ENCODE measurements around the gene SLC38A5.
"Not testable (repeated sequence)": the region's sequence is repeated elsewhere in the genome, so short reads cannot be mapped to it uniquely, and the experiment has no call there.

Gene SLC38A5

DNA sequence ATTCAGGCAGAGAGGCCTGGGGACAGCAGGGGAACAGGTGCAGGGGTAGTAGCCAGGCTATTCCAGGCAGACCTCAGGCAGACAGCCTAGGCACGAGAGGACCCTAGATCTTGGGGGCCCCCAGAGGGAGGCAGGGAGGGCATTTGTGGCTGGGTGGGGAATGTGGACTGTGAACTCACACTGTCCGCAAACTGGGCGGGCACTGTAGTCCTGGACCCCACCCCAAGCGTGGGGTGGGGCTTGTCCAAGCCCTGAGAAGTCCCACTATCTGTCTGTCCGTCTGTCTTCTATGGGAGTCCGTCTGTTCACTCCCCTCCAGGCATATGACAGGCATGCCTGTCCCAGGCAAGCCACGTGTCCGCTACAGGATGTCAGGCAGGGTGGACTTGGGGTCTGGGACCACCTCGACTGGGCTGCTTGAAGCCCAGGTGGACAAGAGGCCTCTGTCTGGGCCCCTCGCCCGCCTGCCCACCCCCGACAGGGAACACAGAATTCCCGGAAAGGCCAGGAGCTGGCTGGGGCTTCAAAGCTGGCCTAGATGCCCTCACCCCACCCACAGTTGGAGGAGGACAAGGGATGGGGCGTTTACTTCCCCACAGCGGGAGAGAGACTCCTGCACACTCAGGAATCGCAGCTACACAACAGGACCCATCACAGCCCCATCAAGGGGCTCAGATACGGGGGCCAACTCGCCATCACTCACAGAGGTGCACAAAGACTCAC is at the start of gene SLC38A5:
TSS of gene SLC38A5 (minus strand) at position 151 of the 723 bp plus-strand sequence. CDS start 2,336 bp downstream, outside the sequence.
- no peak for DNase-seq

GRCh38 chrX:48519481-48519880 is 49.4 kb upstream of the SLC38A5 start:
- not testable (repeated sequence) for DNase-seq

GRCh38 chrX:48516987-48517386 is 46.9 kb upstream of the SLC38A5 start:
- DNase-seq, result no peak

GRCh38 chrX:48516285-48516684 is 46.2 kb upstream of the SLC38A5 start:
- no peak for DNase-seq

DNA sequence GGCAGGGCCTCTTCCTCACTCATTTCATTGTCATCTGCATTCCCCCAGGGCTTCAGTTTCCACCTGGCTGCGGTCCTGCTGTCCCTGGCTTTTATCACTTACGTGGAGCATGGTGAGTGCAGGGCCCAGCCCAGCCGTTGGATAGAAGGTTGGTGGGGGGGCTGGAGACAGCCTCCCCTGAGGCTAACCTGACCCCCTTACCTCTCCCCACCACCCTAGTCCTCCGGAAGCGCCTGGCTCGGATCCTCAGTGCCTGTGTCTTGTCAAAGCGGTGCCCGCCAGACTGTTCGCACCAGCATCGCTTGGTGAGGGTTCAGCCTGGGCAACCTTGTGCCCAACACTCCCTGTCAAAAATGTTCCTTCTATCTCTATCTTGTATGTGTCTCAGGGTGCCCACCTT is 45.8 kb upstream of the SLC38A5 start:
- DNase-seq, result no peak

DNA sequence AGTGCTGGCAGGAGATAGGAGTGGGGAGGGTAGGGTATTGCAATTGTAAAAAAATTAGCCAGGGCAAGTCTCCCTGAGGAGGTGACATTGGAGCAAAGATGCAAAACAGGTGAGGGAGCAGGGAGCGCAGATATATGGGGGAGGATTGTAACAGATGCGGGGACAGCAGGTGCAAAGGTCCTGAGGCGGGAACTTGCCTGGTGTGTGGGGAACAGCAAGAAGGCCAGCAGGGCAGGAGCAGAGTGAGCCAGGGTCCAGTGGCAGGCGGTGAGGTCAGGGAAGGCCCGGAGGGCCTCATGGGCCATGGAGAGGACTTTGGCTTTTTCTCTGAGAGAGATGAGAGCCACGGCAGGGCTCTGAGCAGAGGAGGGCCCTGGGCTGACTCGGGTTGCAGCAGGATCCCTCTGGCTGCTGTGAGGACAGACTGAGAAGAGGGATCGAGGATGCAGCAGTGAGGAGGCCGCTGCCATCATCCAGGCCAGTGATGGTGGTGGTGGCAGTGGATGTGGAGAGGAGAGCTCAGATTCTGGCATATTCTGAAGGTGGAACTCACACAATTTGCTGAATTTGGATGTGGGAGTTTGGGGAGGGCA is 44.9 kb upstream of the SLC38A5 start:
- DNase-seq, result no peak

- no peak for DNase-seq
These were observed 44.2 kb upstream of the SLC38A5 start for GRCh38 chrX:48514126-48514806.

- DNase-seq, result no peak
These were observed 43.6 kb upstream of the SLC38A5 start for GRCh38 chrX:48513670-48514069.

DNA sequence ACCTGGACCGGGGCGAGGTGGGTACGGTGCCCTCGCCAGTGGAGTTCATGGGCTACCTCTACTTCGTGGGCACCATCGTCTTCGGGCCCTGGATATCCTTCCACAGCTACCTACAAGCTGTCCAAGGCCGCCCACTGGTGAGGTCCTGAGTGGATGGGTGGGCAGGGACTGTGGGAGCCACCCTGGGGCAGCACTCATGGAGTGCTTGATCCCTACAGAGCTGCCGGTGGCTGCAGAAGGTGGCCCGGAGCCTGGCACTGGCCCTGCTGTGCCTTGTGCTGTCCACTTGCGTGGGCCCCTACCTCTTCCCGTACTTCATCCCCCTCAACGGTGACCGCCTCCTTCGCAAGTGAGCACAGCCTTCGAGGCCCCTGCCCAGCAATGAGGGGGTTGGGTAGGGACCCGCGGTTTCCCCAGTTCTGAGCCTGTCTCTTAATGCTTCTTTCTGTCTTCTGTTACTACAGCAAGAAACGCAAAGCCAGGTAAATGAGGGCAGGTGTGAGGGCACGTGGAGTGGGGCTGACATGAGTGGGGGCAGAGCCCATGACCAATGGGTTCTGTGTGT is 42.4 kb upstream of the SLC38A5 start:
- no peak for DNase-seq

GRCh38 chrX:48511560-48511959 is 41.5 kb upstream of the SLC38A5 start:
- no peak for DNase-seq

- DNase-seq, result no peak
These were observed 39.6 kb upstream of the SLC38A5 start for GRCh38 chrX:48509619-48510018.

DNA sequence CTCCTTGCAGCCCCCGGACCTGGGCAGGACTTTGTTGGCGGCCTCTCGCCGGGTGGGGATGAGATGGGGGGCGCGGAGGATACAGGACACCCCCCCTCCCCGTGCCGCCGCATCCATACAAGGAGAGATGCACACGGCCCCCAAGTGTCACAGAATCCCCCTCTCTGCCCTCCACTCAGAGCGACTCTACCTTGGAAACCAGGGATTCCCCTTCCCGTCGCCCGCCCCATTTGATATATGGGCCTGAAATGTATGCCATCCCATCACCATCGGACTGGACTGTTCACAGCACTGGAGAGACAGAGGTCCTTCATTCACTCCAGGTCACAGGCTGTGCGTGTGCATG is 39.2 kb upstream of the SLC38A5 start:
- DNase-seq, result no peak

GRCh38 chrX:48508400-48509244 is 38.6 kb upstream of the SLC38A5 start, which contains the start of gene PORCN:
Gene PORCN (plus strand): TSS chrX:48508992. CDS start chrX:48509821, 829 bp downstream.
- peak; percentile 47 to 73 for DNase-seq

DNA sequence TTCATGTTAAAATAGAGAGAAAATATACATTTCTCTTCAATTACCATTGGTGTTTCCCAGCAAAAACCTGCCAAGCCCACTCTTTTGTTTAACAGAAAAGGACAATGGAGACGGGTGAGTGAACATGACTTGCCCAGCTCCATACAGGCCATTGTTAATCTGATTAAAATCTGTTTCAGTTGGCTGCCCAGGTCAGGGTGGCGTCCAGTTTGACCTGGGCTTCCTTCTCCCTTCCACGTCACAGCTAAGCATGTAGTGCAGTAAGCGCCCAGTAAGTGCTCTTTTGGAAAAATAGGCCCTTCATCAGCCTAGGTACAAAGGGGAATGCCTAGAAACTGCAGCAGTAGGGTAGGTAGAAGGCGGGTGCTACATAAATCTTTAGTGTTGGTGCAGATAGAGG is 37.2 kb upstream of the SLC38A5 start:
- no peak for DNase-seq

- no peak for DNase-seq
These were observed 35.4 kb upstream of the SLC38A5 start for GRCh38 chrX:48505481-48505880.

DNA sequence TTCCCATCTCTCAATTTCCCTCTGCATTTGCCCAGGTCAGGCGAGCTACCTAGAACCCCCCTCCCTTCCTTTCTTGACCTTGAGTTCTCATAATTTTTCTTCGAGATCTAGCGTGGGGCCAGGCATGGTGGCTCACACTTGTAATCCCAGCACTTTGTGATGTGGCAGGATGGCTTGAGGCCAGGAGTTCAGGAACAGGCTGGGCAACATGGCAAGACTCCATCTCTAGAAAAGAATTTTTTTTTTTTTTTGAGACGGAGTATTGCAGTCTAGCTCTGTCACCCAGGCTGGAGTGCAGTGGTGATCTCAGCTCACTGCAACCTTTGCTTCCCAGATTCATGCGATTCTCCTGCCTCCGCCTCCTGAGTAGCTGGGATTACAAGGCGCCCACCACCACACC is 34.2 kb upstream of the SLC38A5 start:
- DNase-seq, result no peak

- DNase-seq, result no peak
These were observed 28.3 kb upstream of the SLC38A5 start for GRCh38 chrX:48498374-48498809.

DNA sequence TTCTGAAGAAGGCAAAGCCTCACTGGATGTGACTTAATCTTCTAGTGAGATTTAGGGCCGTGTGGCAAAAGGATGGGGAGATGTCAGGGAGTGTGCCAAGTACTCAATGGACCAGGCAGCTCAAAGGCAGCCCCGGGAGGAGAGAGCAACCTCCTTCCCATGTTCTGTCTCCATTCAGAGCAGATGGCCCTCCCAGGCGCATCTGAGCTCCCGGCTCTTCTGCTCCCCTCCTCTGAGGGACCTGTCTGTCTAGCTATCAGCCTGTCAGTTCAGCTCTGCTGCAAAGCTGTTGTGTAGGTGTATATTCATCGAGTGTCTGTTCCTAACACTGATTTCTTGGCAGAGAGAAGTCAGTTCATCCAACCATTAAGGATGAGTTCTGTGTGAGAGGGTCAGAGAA is 27.8 kb upstream of the SLC38A5 start:
- DNase-seq, result no peak

- DNase-seq, result no peak
These were observed 26.6 kb upstream of the SLC38A5 start for GRCh38 chrX:48496660-48497059.

DNA sequence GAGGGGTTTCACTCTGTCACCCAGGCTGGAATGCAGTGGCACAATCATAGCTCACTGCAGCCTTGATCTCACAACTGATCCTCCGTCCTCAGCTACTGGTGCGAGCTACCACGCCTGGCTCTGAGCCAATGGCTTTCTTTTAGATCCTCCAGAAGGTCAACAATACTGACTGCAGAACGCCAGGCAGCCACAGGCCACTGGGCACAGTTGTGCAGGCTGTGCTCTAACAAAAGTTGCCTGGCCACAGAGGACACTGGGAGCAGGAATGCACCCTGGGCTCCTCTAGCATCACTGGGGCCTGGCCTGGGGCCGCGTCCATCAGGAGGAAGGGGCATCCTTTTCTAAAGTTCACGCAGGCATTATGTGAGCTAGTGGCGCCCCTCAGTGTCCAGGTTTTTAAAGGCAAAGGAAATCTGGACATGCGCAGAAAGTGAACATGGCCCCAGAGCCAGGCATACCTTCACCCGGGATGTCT is 23.9 kb upstream of the SLC38A5 start:
- DNase-seq, result peak in 1 of 2 donors; percentile 15

GRCh38 chrX:48492293-48492910 is 22.3 kb upstream of the SLC38A5 start:
- DNase-seq, result no peak

- DNase-seq, result no peak
These were observed 21.7 kb upstream of the SLC38A5 start for GRCh38 chrX:48491809-48492208.

All from hippocampal formation (tissue), 2 donors.